OCI-LY3 (cell line): ENCODE measurements around the gene ZGRF1.
"Not testable (repeated sequence)": the region's sequence is repeated elsewhere in the genome, so short reads cannot be mapped to it uniquely, and the experiment has no call there.

Experiments used
- EZH2phosphoT487 ChIP-seq: fragments of 200-600 bp; shearing (Covaris generic); IDR thresholded peaks from 2 replicates; pipeline ENCODE4 v1.6.1; 2018; ENCODE audit warnings: antibody characterized with exemption, mixed run types, low read depth
- TF ChIP-seq, protein P1 (sequence below): fragments of 200-600, 300-600 bp; sonication (generic); IDR thresholded peaks from 2 replicates; pipeline ENCODE4 v1.5.1; 2014; ENCODE audit warnings: antibody characterized with exemption, low read length, low read depth

DNA sequence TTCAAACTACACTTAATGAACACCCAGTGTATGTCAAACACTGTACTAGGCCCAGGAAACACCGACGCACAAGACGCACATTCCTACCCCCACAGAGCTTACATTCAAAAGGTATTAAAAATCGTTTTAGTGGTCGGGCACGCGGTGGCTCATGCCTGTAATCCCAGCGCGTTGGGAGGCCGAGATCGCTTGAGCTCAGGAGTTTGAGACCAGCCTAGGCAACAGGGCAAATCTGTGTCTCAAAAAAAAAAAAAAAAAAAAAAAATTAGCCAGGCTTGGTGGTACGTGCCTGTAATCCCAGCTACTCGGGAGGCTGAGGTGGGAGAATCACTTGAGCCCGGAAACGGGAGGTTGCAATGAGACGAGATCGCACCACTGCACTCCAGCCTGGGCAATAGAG lies 114.3 kb downstream of the ZGRF1 start:
- TF ChIP-seq, protein P1, sequence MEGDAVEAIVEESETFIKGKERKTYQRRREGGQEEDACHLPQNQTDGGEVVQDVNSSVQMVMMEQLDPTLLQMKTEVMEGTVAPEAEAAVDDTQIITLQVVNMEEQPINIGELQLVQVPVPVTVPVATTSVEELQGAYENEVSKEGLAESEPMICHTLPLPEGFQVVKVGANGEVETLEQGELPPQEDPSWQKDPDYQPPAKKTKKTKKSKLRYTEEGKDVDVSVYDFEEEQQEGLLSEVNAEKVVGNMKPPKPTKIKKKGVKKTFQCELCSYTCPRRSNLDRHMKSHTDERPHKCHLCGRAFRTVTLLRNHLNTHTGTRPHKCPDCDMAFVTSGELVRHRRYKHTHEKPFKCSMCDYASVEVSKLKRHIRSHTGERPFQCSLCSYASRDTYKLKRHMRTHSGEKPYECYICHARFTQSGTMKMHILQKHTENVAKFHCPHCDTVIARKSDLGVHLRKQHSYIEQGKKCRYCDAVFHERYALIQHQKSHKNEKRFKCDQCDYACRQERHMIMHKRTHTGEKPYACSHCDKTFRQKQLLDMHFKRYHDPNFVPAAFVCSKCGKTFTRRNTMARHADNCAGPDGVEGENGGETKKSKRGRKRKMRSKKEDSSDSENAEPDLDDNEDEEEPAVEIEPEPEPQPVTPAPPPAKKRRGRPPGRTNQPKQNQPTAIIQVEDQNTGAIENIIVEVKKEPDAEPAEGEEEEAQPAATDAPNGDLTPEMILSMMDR, result not testable (repeated sequence)
- TF ChIP-seq EZH2phosphoT487, result not testable (repeated sequence)
